HG03558 (cell line): ENCODE data around the gene PARVA.

ENCODE experiments used
- ATAC-seq: cut with Tn5 transposase; IDR thresholded peaks from one replicate; pipeline ENCODE4 v1.9.1; 2021; ENCODE audit warnings: moderate number of reproducible peaks; ENCODE audit not compliant: unreplicated experiment; ENCODE audit errors: extremely low read depth

Gene PARVA

GRCh38 chr11:12489246-12489772 is 111.9 kb downstream of the PARVA start:
- no peak for ATAC-seq

- no peak for ATAC-seq
Observed at GRCh38 chr11:12494699-12495098, 117.3 kb downstream of the PARVA start.

GRCh38 chr11:12496181-12497025 is 119.0 kb downstream of the PARVA start:
- no peak for ATAC-seq

- no peak for ATAC-seq
Observed at GRCh38 chr11:12497431-12497830, 120.1 kb downstream of the PARVA start.

GRCh38 chr11:12499071-12499470 is 121.7 kb downstream of the PARVA start:
- ATAC-seq, result no peak

GRCh38 chr11:12502046-12502445 is 124.7 kb downstream of the PARVA start:
- no peak for ATAC-seq

GRCh38 chr11:12503039-12503484 is 125.7 kb downstream of the PARVA start:
- no peak for ATAC-seq

- ATAC-seq, result no peak
Observed at GRCh38 chr11:12503886-12504285, 126.5 kb downstream of the PARVA start.

GRCh38 chr11:12505183-12505582 is 127.8 kb downstream of the PARVA start:
- no peak for ATAC-seq

- ATAC-seq, result no peak
Observed at GRCh38 chr11:12506404-12506921, 129.1 kb downstream of the PARVA start.

GRCh38 chr11:12507391-12507790 is 130.0 kb downstream of the PARVA start:
- ATAC-seq, result no peak

- no peak for ATAC-seq
Observed at GRCh38 chr11:12508151-12508751, 130.9 kb downstream of the PARVA start.

- no peak for ATAC-seq
Observed at GRCh38 chr11:12509371-12509770, 132.0 kb downstream of the PARVA start.

GRCh38 chr11:12512132-12512531 is 134.8 kb downstream of the PARVA start:
- ATAC-seq, result no peak

- no peak for ATAC-seq
Observed at GRCh38 chr11:12512826-12513395, 135.5 kb downstream of the PARVA start.

- no peak for ATAC-seq
Observed at GRCh38 chr11:12516387-12517105, 139.2 kb downstream of the PARVA start.

GRCh38 chr11:12517306-12517705 is 139.9 kb downstream of the PARVA start:
- no peak for ATAC-seq

GRCh38 chr11:12517741-12518140 is 140.4 kb downstream of the PARVA start:
- ATAC-seq, result no peak

- no peak for ATAC-seq
Observed at GRCh38 chr11:12518606-12519385, 141.4 kb downstream of the PARVA start.

- no peak for ATAC-seq
Observed at GRCh38 chr11:12520054-12520453, 142.7 kb downstream of the PARVA start.
